Activated CD4-positive, CD25-positive, alpha-beta regulatory T cell treated with anti-CD3 and anti-CD28 coated beads, Interleukin-2, amount 50 U/mL, for 16 hours (primary cell): ENCODE data around the gene GPR27.

ENCODE experiments used
- DNase-seq: peaks from one replicate; pipeline ENCODE4 v3.0.0-alpha.2; 2020; ENCODE audit warnings: low read depth, low spot score

Gene GPR27

GRCh38 chr3:71785532-71786216, 32.0 kb downstream of the GPR27 start:
- no peak for DNase-seq

DNA sequence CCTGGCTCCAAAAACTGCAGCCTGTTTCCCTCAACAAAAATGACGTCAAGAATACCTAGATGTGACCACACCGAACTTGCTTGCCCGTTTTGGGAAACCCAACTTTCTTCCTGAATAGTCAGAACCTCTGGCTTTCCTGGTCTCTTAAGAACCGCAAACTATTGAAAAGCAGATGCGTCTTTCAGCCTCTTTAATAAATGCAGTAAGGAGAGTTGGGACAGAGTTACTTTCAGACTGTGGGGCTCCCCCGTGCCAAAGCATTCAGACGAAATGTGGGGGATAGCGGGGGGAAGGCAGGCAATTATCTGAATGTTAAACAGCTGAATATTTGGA, 32.5 kb downstream of the GPR27 start:
- DNase-seq = no peak

DNA sequence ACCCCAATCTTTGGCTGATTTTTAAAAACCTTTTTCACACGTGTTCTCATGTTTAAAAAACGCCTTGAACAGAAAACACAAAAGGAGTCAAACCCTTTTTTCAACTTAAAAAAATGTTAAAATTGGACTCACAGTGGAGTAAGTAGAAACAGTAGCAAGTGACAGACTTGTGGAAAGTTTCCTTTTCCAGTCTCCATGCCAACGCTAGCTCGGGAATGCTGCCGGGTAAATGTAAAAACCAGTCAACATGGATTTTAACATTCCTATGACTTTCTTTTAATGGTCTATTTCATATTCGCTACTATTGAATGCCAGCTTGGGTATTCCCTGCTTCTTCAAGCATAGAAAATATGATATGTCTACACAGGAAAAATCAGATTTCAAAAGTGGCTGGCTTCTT, 32.9 kb downstream of the GPR27 start:
- no peak for DNase-seq

- DNase-seq = no peak
These were observed 34.3 kb downstream of the GPR27 start for GRCh38 chr3:71787851-71788405.

DNA sequence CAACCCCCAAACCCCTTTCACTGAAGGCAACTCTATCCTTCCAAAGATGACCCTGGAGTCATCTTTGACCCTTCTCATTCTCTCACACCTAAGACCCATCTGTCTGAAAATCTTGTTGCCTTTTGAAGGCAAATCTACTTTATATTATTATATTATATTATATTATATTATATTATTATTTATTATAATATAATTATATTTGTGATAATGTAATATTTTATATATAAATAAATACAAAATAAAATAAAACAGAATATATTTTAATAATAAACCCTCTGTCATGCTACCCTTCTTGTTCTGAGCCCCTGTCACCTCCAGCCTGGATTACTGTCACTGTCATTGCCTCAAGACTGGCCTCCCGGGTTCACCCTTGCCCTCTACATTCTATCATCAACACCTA, 36.3 kb downstream of the GPR27 start:
- DNase-seq = no peak

DNA sequence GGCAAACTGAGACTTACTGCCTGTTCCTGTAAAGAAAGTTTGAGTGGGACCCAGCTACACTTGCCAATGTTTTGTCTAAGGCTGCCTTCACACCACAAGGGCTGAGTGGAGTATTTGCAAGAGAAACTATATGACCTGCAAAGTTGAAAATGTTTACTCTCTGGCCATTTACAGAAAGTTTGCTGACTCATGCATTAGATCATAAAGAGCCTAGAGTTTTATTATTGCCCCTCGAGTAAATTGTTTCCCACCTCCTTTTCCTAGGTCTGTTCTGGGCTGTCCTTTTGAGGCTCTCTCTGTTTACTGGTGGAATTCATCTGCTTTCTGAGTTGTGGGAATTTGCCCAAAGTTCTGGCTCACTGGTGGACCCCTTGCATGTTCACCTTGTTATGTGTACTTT, 38.0 kb downstream of the GPR27 start:
- no peak for DNase-seq

- DNase-seq = no peak
These were observed 42.6 kb downstream of the GPR27 start for GRCh38 chr3:71796290-71796689.

GRCh38 chr3:71797455-71797854, 43.8 kb downstream of the GPR27 start:
- DNase-seq = no peak

- DNase-seq = no peak
These were observed 46.4 kb downstream of the GPR27 start for GRCh38 chr3:71800023-71800422.

- no peak for DNase-seq
These were observed 48.3 kb downstream of the GPR27 start for GRCh38 chr3:71801986-71802385.

DNA sequence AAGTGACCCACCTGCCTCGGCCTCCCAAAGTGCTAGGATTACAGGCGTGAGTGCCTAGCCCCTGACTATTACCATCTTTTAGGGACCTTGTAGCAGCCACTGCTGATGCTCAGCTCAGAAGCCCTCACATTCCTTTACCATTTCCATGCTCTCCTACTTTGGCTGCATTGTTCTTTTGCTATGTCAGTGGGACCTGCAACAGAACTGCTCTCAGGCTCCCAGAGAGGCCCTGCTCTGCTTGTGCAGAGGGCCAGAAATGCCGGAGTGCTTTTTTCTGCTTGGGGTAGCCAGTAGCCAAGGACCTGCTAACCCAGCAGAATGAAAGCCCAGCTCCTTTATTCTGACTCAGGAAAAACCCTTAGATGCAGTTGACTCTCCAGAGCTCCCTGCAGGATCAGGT, 49.6 kb downstream of the GPR27 start:
- no peak for DNase-seq

- no peak for DNase-seq
These were observed 51.5 kb downstream of the GPR27 start for GRCh38 chr3:71805199-71805598.

GRCh38 chr3:71805691-71806090, 52.0 kb downstream of the GPR27 start:
- DNase-seq = no peak
